H9 (cell line): Measurements from ENCODE around the gene TXNRD1. TPM values are rescaled to one million over a fixed set of nuclear protein-coding genes. Genes with fewer than 3 reads are reported as not detected.

Experiments
- DNase-seq: peaks from one replicate; pipeline ENCODE4 v3.0.0-alpha.2; 2017
- H2AFZ ChIP-seq: one replicate; pipeline ENCODE4 v1.6.1; 2013; ENCODE audit warnings: mild to moderate bottlenecking, low read length, control low read depth, moderate library complexity
- H2AK5ac ChIP-seq: 2 replicates; pipeline ENCODE4 v1.6.1; 2013; ENCODE audit warnings: low read length, control low read depth, mixed read lengths; ENCODE audit not compliant: insufficient read length
- H2BK120ac ChIP-seq: one replicate; pipeline ENCODE4 v1.6.1; 2013; ENCODE audit warnings: low read depth, mild to moderate bottlenecking, low read length, control low read depth, inconsistent platforms; ENCODE audit not compliant: poor library complexity, severe bottlenecking
- H2BK12ac ChIP-seq: 2 replicates; pipeline ENCODE4 v1.6.1; 2013; ENCODE audit warnings: low read length, control low read depth, mixed read lengths, low read depth; ENCODE audit not compliant: insufficient read length
- H2BK15ac ChIP-seq: 2 replicates; pipeline ENCODE4 v1.6.1; 2013; ENCODE audit warnings: low read depth, low read length, control low read depth
- H2BK20ac ChIP-seq: one replicate; pipeline ENCODE4 v1.6.1; 2013; ENCODE audit warnings: low read depth, mild to moderate bottlenecking, low read length, control low read depth, inconsistent platforms; ENCODE audit not compliant: poor library complexity, severe bottlenecking
- H2BK5ac ChIP-seq: 2 replicates; pipeline ENCODE4 v1.6.1; 2013; ENCODE audit warnings: low read length, control low read depth, mixed read lengths; ENCODE audit not compliant: insufficient read length
- H3K14ac ChIP-seq: 2 replicates; pipeline ENCODE4 v1.6.1; 2013; ENCODE audit warnings: low read length, control low read depth; ENCODE audit not compliant: insufficient read depth
- H3K18ac ChIP-seq: 2 replicates; pipeline ENCODE4 v1.6.1; 2013; ENCODE audit warnings: low read depth, mild to moderate bottlenecking, mixed read lengths, low read length, control low read depth; ENCODE audit not compliant: insufficient read length
- H3K23ac ChIP-seq: 2 replicates; pipeline ENCODE4 v1.6.1; 2013; ENCODE audit warnings: low read length, control low read depth, mixed read lengths, low read depth; ENCODE audit not compliant: insufficient read length
- H3K23me2 ChIP-seq: 2 replicates; pipeline ENCODE4 v1.6.1; 2013; ENCODE audit warnings: low read depth, mild to moderate bottlenecking, mixed read lengths, low read length, control low read depth; ENCODE audit not compliant: insufficient read length, poor library complexity, severe bottlenecking
- H3K27ac ChIP-seq: 2 replicates; pipeline ENCODE4 v1.5.1; 2013; ENCODE audit warnings: low read length, control low read depth, mixed read lengths, low read depth; ENCODE audit not compliant: insufficient read length
- H3K27me3 ChIP-seq: 2 replicates; pipeline ENCODE4 v1.6.1; 2013; ENCODE audit warnings: low read length, control low read depth, inconsistent platforms; ENCODE audit not compliant: insufficient read depth
- H3K4ac ChIP-seq: 2 replicates; pipeline ENCODE4 v1.6.1; 2013; ENCODE audit warnings: low read depth, mild to moderate bottlenecking, control low read depth, inconsistent platforms, low read length, moderate library complexity
- H3K4me1 ChIP-seq: 2 replicates; pipeline ENCODE4 v1.6.1; 2013; ENCODE audit warnings: low read length, control low read depth, inconsistent platforms; ENCODE audit not compliant: insufficient read depth
- H3K4me2 ChIP-seq: 2 replicates; pipeline ENCODE4 v1.6.1; 2013; ENCODE audit warnings: low read length, control low read depth, mixed read lengths; ENCODE audit not compliant: insufficient read length, insufficient read depth
- H3K56ac ChIP-seq: 2 replicates; pipeline ENCODE4 v1.6.1; 2013; ENCODE audit warnings: low read depth, mild to moderate bottlenecking, mixed read lengths, low read length, control low read depth; ENCODE audit not compliant: insufficient read length
- H3K79me1 ChIP-seq: 2 replicates; pipeline ENCODE4 v1.6.1; 2013; ENCODE audit warnings: low read depth, mild to moderate bottlenecking, moderate library complexity, low read length, control low read depth, inconsistent platforms; ENCODE audit not compliant: insufficient read depth, poor library complexity, severe bottlenecking
- H3K79me2 ChIP-seq: 2 replicates; pipeline ENCODE4 v1.6.1; 2013; ENCODE audit warnings: low read length, control low read depth, inconsistent platforms; ENCODE audit not compliant: insufficient read depth
- H3K9ac ChIP-seq: 2 replicates; pipeline ENCODE4 v1.6.1; 2013; ENCODE audit warnings: low read length, control low read depth, mixed read lengths; ENCODE audit not compliant: insufficient read length; ENCODE audit errors: extremely low read depth
- H3K9me3 ChIP-seq: one replicate; pipeline ENCODE4 v1.6.1; 2013; ENCODE audit warnings: low read depth, low read length, inconsistent platforms; ENCODE audit not compliant: control insufficient read depth
- H3T11ph ChIP-seq: one replicate; pipeline ENCODE4 v1.6.1; 2013; ENCODE audit warnings: mild to moderate bottlenecking, low read length, control low read depth, inconsistent platforms
- H4K20me1 ChIP-seq: one replicate; pipeline ENCODE4 v1.6.1; 2013; ENCODE audit not compliant: control insufficient read depth, insufficient read length, insufficient read depth
- H4K5ac ChIP-seq: 2 replicates; pipeline ENCODE4 v1.6.1; 2013; ENCODE audit warnings: low read depth, mild to moderate bottlenecking, mixed read lengths, low read length, control low read depth; ENCODE audit not compliant: insufficient read length
- H4K8ac ChIP-seq: replicated peaks from 2 replicates; pipeline ENCODE4 v1.6.1; 2013; ENCODE audit warnings: low read length, control low read depth, mixed read lengths, low read depth; ENCODE audit not compliant: insufficient read length
- H4K91ac ChIP-seq: 2 replicates; pipeline ENCODE4 v1.6.1; 2013; ENCODE audit warnings: low read depth, mild to moderate bottlenecking, moderate library complexity, mixed read lengths, low read length, control low read depth; ENCODE audit not compliant: insufficient read length
- H3K27ac Mint-ChIP-seq, 3 experiments: 2 replicates in 2 of 3; 3 replicates in 1 of 3; pipeline ENCODE4 v1.8.0; 2020 to 2021; ENCODE audit warnings: mixed read lengths in 3 of 3, mild to moderate bottlenecking in 1 of 3, moderate library complexity in 1 of 3
- H3K27me3 Mint-ChIP-seq: 2 replicates; pipeline ENCODE4 v1.8.0; 2021; ENCODE audit warnings: low read depth, mild to moderate bottlenecking, moderate library complexity, mixed read lengths
- H3K36me3 Mint-ChIP-seq, 3 experiments: 2 replicates in 2 of 3; 3 replicates in 1 of 3; pipeline ENCODE4 v1.8.0; 2020 to 2021; ENCODE audit warnings: low read depth in 3 of 3, mixed read lengths in 3 of 3; ENCODE audit not compliant: insufficient read depth in 1 of 3
- H3K4me1 Mint-ChIP-seq, 2 experiments: 2 replicates each; pipeline ENCODE4 v1.8.0; 2020; ENCODE audit warnings: mixed read lengths in 2 of 2
- H3K4me3 Mint-ChIP-seq, 2 experiments: 2 replicates in 1 of 2; 3 replicates in 1 of 2; pipeline ENCODE4 v1.8.0; 2020 to 2021; ENCODE audit warnings: mild to moderate bottlenecking in 2 of 2, mixed read lengths in 2 of 2, moderate library complexity in 1 of 2
- H3K9me3 Mint-ChIP-seq, 2 experiments: 2 replicates in 1 of 2; 3 replicates in 1 of 2; pipeline ENCODE4 v1.8.0; 2020; ENCODE audit warnings: mild to moderate bottlenecking in 2 of 2, mixed read lengths in 2 of 2, moderate library complexity in 1 of 2
- WGBS: extraction: QIAGEN DNeasy Blood & Tissue Kit; methylation state at CpG from one replicate; pipeline ENCODE4 v1.1.7; 2013; ENCODE audit warnings: missing lambda C conversion rate, low lambda C conversion rate, mixed read lengths; ENCODE audit not compliant: insufficient read length; ENCODE audit errors: extremely low coverage; 5-methylcytosine and 5-hydroxymethylcytosine counted together
- total RNA-seq: library from RNA; stranded (reverse); gene quantifications from 2 replicates; pipeline ENCODE4 v1.2.1, GENCODE V29; 2021
- TF ChIP-seq, protein P1 (sequence below): fragments of 200-600 bp; sonication (generic); conservative IDR thresholded peaks from 3 replicates; pipeline ENCODE4 v1.8.0; 2021; ENCODE audit warnings: antibody characterized with exemption, mild to moderate bottlenecking

TXNRD1 gene
- total RNA-seq, 1 experiment from 2014 or later: 100 TPM

DNA sequence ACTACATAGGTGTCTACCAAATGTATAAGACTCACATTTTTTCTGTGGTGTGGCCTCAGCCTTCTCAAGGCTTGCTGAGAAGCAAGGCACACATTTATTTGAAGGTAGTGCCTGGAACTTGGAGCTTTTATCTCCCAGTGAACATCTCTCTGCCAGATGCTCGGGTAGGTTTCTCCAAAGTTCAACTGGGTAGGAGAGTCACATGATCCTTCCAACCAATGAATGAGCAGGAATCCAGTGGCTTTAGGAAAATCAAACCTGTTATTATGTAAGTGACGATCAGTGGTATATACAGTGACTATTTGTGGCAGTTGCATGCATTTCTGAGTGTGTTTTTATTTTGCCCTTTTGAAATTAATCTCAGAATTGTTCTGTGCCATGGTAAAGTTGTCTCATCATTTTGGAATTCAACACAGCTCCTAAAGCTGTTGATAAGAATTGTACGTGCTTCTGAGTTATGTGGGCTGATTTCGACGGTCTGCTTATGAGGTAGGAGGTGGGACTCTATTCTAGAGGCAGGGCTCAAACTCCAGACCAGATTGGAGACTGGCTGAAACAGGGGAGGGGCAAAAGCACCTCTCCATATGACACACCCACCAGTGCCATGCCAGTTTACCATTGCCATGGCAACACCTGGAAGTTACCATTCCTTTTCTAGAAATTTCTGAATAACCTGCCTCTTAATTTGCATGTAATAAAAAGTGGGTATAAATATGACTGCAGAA lies 145.6 kb downstream of the TXNRD1 start:
- no peak overlapping the region for H3K56ac ChIP-seq
- Mint-ChIP-seq H3K27ac (no peak overlapping the region), H3K4me3 (no peak overlapping the region), H3K36me3 (peaks cover 5 to 15% (median 11%) of the 10 kb centered on the region in 3 experiments; a peak in 6 of 7 replicates), H3K27me3 (no peaks in the 10 kb centered on the region), H3K9me3 (peaks cover 10 to 15% of the 10 kb centered on the region in 2 experiments; a peak in 4 of 5 replicates), H3K4me1 (peaks cover 0 to 4% of the 10 kb centered on the region in 2 experiments; a peak in 1 of 4 replicates)
- no peak overlapping the region for H3K4ac ChIP-seq
- H2BK12ac ChIP-seq: no peak overlapping the region
- no peak overlapping the region for H2AFZ ChIP-seq
- no peak overlapping the region for H3K23ac ChIP-seq
- no peaks in the 10 kb centered on the region for H3K27me3 ChIP-seq
- H4K5ac ChIP-seq: no peak overlapping the region
- no peak overlapping the region for H4K91ac ChIP-seq
- TF ChIP-seq, protein P1, sequence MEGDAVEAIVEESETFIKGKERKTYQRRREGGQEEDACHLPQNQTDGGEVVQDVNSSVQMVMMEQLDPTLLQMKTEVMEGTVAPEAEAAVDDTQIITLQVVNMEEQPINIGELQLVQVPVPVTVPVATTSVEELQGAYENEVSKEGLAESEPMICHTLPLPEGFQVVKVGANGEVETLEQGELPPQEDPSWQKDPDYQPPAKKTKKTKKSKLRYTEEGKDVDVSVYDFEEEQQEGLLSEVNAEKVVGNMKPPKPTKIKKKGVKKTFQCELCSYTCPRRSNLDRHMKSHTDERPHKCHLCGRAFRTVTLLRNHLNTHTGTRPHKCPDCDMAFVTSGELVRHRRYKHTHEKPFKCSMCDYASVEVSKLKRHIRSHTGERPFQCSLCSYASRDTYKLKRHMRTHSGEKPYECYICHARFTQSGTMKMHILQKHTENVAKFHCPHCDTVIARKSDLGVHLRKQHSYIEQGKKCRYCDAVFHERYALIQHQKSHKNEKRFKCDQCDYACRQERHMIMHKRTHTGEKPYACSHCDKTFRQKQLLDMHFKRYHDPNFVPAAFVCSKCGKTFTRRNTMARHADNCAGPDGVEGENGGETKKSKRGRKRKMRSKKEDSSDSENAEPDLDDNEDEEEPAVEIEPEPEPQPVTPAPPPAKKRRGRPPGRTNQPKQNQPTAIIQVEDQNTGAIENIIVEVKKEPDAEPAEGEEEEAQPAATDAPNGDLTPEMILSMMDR: no peak
- no peak overlapping the region for H2BK15ac ChIP-seq
- no peaks in the 10 kb centered on the region for H4K20me1 ChIP-seq
- H3K23me2 ChIP-seq: no peaks in the 10 kb centered on the region
- H3K79me2 ChIP-seq: no peaks in the 10 kb centered on the region
- no peak overlapping the region for H3K9ac ChIP-seq
- no CpG with 5 or more reads among the region's 5 CpGs for WGBS
- H2BK20ac ChIP-seq: no peak overlapping the region
- no peak for DNase-seq
- H3K14ac ChIP-seq: no peak overlapping the region
- H2BK120ac ChIP-seq: no peak overlapping the region
- no peak overlapping the region for H4K8ac ChIP-seq
- H3T11ph ChIP-seq: no peak overlapping the region
- H3K9me3 ChIP-seq: no peaks in the 10 kb centered on the region
- H2BK5ac ChIP-seq: no peak overlapping the region
- no peaks in the 10 kb centered on the region for H3K4me1 ChIP-seq
- H3K18ac ChIP-seq: no peak overlapping the region
- H3K27ac ChIP-seq: no peak overlapping the region
- H3K4me2 ChIP-seq: no peak overlapping the region
- no peaks in the 10 kb centered on the region for H3K79me1 ChIP-seq
- no peak overlapping the region for H2AK5ac ChIP-seq
